Right ventricle myocardium inferior (tissue), 1 donor: Measurements from ENCODE around the gene ITLN1. TPM values are rescaled to one million over a fixed set of nuclear protein-coding genes. Genes with fewer than 3 reads are reported as not detected.
"Not testable (repeated sequence)": the region's sequence is repeated elsewhere in the genome, so short reads cannot be mapped to it uniquely, and the experiment has no call there.

Experiments
- ATAC-seq: fragments of 200-7000 bp; cut with Tn5 transposase; one replicate; pipeline ENCODE4 v1.9.1; 2020; ENCODE audit warnings: mild to moderate bottlenecking, moderate library complexity
- DNase-seq: peaks from one replicate; pipeline ENCODE4 v3.0.0; 2021; ENCODE audit errors: missing footprints
- intact Hi-C: fragments of 100-400 bp; cut with DNase I; formaldehyde crosslinking; loops from one replicate; pipeline ENCODE4 v1.11.0; 2022
- total RNA-seq: library from RNA; stranded (reverse); fragmentation: NEBNext Ultra II Directional; extraction: Animal tissue kit (Norgen Biotek cat#: 25700); gene quantifications from one replicate; pipeline ENCODE4 v1.2.1, GENCODE V29; 2021
- donor health status: DM: no; HTN: yes; CAD: no; lungs with severe emphysema.

The ITLN1 gene
- total RNA-seq, 1 donor from 2014 or later, result 9.2 TPM

GRCh38 chr1:160887071-160887470 is 2.1 kb upstream of the ITLN1 start:
- intact Hi-C loops, result no loop called here
- DNase-seq (no peak), ATAC-seq (no peak)

- DNase-seq (no peak), ATAC-seq (no peak)
Observed at GRCh38 chr1:160884579-160884978, 401 bp downstream of the ITLN1 start.

GRCh38 chr1:160883581-160884513 is 1.1 kb downstream of the ITLN1 start:
- intact Hi-C loops, result no loop called here
- ATAC-seq (no peak), DNase-seq (no peak)

More at GRCh38 chr1:160884579-160884978, 401 bp downstream of the ITLN1 start:
- intact Hi-C loops, result no loop called here

- intact Hi-C loops, result no loop called here
- ATAC-seq, result no peak
- DNase-seq, result no peak
Observed at GRCh38 chr1:160882582-160882981, 2.4 kb downstream of the ITLN1 start.

- DNase-seq, intact Hi-C loops, ATAC-seq: not testable (repeated sequence)
Observed at GRCh38 chr1:160881264-160881663, 3.7 kb downstream of the ITLN1 start.

DNA sequence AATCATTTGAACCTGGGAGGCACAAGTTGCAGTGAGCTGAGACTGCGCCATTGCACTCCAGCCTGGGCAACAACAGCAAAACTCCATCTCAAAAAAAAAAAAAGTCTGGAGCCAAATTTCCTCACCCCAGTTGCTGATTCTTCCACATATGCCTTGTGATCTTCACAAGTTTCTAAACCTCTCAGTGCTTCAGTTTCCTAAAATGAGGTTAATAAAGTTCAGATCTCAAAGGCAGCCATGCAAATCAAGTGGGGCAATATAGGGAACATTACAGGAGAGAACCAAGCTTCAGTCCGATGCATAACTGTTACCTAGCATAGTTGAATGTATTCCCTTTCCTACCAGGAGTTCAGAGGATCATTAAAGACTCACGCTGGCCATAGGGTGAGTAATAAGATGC is 4.8 kb downstream of the ITLN1 start:
- no peak for DNase-seq
- intact Hi-C loops, result no loop called here
- ATAC-seq, result no peak

GRCh38 chr1:160879056-160879455 is 5.9 kb downstream of the ITLN1 start:
- DNase-seq, result no peak
- ATAC-seq, result no peak
- intact Hi-C loops, result no loop called here

GRCh38 chr1:160877221-160877620 is 7.8 kb downstream of the ITLN1 start:
- intact Hi-C loops, result no loop called here

DNA sequence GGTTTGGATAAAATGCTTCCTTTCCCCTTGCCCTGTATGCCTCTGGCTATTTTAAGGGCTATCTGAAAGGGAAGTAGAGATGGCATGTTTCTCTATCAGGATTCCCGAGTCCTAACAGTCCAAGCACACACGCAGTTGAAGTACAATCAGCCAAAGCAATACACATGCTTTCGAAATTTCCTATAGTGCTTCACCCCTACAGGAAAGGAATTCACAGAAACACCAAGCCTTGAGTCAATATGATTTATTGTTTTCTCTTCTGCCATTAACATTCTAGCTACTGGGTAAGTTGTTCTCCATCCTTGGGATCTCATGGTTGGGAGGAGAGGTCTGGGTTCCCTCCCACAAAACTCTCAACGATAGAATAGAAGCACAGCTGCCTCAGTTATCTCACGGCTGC is 8.7 kb downstream of the ITLN1 start:
- DNase-seq (no peak), ATAC-seq (no peak)
- intact Hi-C loops, result no loop called here

More at GRCh38 chr1:160877221-160877620, 7.8 kb downstream of the ITLN1 start:
- DNase-seq (no peak), ATAC-seq (no peak)

DNA sequence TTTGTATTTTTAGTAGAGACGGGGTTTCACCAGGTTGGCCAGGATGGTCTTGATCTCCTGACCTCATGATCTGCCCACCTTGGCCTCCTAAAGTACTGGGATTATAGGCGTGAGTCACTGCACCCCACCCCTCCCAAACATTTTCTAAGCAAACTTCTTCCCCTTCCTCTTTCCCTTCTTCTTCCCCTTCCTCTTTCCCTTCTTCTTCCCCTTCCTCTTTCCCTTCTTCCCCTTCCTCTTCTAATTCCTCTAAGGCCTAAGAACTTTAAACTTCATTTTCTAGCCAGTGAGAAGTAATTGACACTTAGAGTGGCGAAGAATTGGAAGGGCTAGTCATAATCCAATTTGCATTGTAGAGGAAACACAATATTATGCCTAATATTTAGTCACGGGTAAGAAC is 9.4 kb downstream of the ITLN1 start:
- intact Hi-C loops, ATAC-seq: not testable (repeated sequence)

DNA sequence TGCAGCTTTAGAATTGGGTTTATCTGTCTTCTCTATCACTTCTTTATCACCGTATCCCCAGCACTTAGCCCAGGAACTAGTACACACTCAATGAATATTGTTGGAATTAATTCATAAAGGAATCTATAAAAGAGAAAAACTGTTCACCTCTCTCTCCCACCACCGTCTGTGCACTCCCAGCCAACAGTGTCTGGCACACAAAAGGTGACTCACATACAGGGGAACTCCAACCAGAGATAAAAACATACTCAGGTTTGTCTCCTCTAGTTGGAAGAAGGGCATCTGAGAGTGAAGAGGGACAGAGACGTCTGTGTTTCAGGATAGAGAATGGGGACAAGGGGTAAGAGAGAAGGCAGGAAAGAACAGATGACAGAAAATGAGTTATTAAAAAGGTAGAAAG is 10.0 kb downstream of the ITLN1 start:
- intact Hi-C loops, result no loop called here
- DNase-seq (no peak), ATAC-seq (no peak)

More for the DNA sequence above, 9.4 kb downstream of the ITLN1 start:
- DNase-seq, result not testable (repeated sequence)

- no peak for DNase-seq
- ATAC-seq, result no peak
Observed at GRCh38 chr1:160868141-160868540, 16.8 kb downstream of the ITLN1 start.

GRCh38 chr1:160867651-160868050 is 17.3 kb downstream of the ITLN1 start:
- ATAC-seq, DNase-seq, intact Hi-C loops: not testable (repeated sequence)

More at GRCh38 chr1:160868141-160868540, 16.8 kb downstream of the ITLN1 start:
- intact Hi-C loops, result no loop called here

- DNase-seq (no peak), ATAC-seq (no peak)
- intact Hi-C loops, result no loop called here
Observed at GRCh38 chr1:160866695-160867260, 18.2 kb downstream of the ITLN1 start.

DNA sequence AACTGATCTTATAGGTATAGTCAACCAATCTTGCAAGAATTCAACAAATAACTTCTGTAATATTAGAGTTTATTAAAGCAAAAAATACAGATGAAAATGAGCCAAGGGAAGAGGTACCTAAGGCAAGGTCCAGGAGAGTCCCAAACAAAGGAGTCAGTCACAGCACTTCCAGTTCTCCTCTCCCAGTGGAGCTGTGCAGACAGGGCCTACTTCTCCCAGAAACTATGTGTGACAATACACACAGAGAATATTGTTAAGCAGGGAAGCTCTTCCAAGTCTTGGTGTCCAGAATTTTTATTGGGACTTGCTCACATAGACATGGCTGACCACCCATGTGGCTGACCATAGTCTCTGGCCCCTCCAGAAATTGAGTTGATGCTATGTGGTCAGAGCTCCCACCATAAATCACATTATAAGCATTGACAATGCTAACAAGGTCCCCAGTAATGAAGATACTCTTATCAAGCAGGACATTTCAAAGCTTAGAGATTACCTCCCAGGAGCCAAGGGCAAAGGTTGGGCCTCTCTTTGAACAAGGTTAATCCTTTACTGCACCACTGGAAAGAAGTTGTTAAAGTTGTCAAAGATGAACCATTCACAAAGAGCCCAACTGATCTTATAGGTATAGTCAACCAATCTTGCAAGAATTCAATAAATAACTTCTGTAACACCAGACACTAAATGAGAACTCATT is 18.8 kb downstream of the ITLN1 start:
- no peak for ATAC-seq
- DNase-seq, result no peak
- intact Hi-C loops, result no loop called here

- DNase-seq, result no peak
- no peak for ATAC-seq
- intact Hi-C loops, result no loop called here
Observed at GRCh38 chr1:160865337-160865736, 19.6 kb downstream of the ITLN1 start.

GRCh38 chr1:160864173-160864572 is 20.8 kb downstream of the ITLN1 start:
- intact Hi-C loops, result no loop called here
- DNase-seq (no peak), ATAC-seq (no peak)

DNA sequence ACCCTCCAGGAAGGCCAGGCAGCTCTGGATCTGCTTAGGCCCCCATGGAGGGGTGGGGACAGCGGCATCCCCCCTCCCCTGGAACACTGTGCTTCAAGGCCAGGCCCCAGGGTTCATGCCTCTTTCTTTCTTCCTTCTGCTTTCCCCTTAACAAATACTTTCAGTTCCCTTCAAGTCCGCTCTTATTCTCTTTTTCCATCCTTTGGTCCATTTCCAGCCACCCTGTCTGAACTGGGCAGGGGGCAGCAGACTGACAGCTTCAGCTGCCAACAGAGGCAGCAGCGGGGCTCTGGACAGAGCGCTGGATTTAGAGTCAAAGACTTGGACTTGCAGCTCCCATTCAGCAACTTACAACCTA is 21.2 kb downstream of the ITLN1 start:
- intact Hi-C loops, result no loop called here
- DNase-seq (no peak), ATAC-seq (peak; percentile 68)

DNA sequence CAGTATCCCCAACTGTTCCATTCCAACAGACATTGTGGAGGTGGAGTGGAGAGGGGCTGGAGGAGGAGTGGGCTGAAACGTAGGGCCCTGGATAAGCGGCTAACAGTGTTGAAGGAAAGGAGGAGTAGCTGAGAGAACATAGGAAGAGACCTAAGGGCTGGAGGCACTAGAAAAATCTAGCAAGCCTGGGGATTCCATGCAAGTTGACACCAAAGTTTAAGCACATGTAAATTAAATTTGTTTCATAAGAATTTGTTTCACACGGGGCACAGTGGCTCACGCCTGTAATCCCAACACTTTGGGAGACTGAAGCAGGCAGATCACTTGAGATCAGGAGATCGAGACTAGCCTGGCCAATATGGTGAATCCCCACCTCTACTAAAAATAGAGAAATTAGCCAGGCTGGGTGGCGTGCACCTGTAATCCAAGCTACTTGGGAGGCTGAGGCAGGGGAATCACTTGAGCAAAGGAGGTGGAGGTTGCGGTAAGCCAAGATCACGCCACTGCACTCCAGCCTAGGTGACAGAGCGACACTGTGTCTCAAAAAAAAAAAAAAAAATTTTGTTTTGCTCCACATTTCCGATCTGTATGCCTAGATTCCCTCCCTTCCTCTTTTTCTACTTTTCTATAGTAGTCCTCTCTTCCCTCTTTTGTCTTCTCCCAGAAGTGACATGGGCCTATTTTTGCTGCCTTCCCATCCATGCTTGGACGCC is 21.8 kb downstream of the ITLN1 start:
- ATAC-seq (no peak), DNase-seq (no peak)
- intact Hi-C loops, result no loop called here
